ENCODE measurements around the gene EML6. TPM values are rescaled to one million over a fixed set of nuclear protein-coding genes. Genes with fewer than 3 reads are reported as not detected.

Gene EML6
- total RNA-seq, 3 donors from 2014 or later (not counting 1 experiment from before 2014, with no cell fraction given) = 1.7 to 3.2 (median 2.4) TPM

GRCh38 chr2:54957321-54957999 is 234.0 kb downstream of the EML6 start:
- no peaks in the 10 kb centered on the region for H3K36me3 ChIP-seq (ENCODE audit: control insufficient read depth, insufficient read depth, low read length)
- intact Hi-C loops (cut with micrococcal nuclease) = no loop called here
- no peak for DNase-seq
- no peaks in the 10 kb centered on the region for H3K9me3 ChIP-seq (ENCODE audit: control insufficient read depth, insufficient read depth, low read length)
- Mint-ChIP-seq H3K9me3 (no peaks in the 10 kb centered on the region), H3K4me1 (peaks cover 29 to 36% of the 10 kb centered on the region in 2 donors), H3K27me3 (ENCODE audit: low read depth in 2 of 2) (no peaks in the 10 kb centered on the region), H3K27ac (no peak overlapping the region), H3K4me3 (no peak overlapping the region), H3K36me3 (no peaks in the 10 kb centered on the region)
- H3K4me1 ChIP-seq (ENCODE audit: control insufficient read depth, insufficient read depth, low read length) = peaks cover 8% of the 10 kb centered on the region
- ATAC-seq = no peak
- no peak overlapping the region for H3K27ac ChIP-seq (ENCODE audit: low read length)
- H3K4me3 ChIP-seq (ENCODE audit: low read length) = no peak overlapping the region
- no peak for TF ChIP-seq CTCF (IDR thresholded peaks at IDR 0.05)
- H3K27me3 ChIP-seq (ENCODE audit: control insufficient read depth, insufficient read depth, low read length) = no peaks in the 10 kb centered on the region
- WGBS (ENCODE audit: insufficient coverage) = 95% methylated on average over 17 of the region's 18 CpGs

- Histone ChIP-seq H3K36me3 (ENCODE audit: control insufficient read depth, insufficient read depth, low read length) (no peaks in the 10 kb centered on the region), H3K27me3 (ENCODE audit: control insufficient read depth, insufficient read depth, low read length) (no peaks in the 10 kb centered on the region), H3K9me3 (ENCODE audit: control insufficient read depth, insufficient read depth, low read length) (no peaks in the 10 kb centered on the region), H3K27ac (ENCODE audit: low read length) (no peak overlapping the region), H3K4me3 (ENCODE audit: low read length) (no peak overlapping the region), H3K4me1 (ENCODE audit: control insufficient read depth, insufficient read depth, low read length) (peaks cover 8% of the 10 kb centered on the region)
- WGBS (ENCODE audit: insufficient coverage) = 77% methylated on average over 14 of the region's 14 CpGs
- intact Hi-C loops (cut with micrococcal nuclease) = no loop called here
- no peak overlapping the region for H3K27ac Mint-ChIP-seq
- H3K36me3 Mint-ChIP-seq = no peaks in the 10 kb centered on the region
- no peak for TF ChIP-seq CTCF (IDR thresholded peaks at IDR 0.05)
- H3K4me3 Mint-ChIP-seq = no peak overlapping the region
- H3K9me3 Mint-ChIP-seq = no peaks in the 10 kb centered on the region
- ATAC-seq = no peak
- no peaks in the 10 kb centered on the region for H3K27me3 Mint-ChIP-seq (ENCODE audit: low read depth in 2 of 2)
- peaks cover 24 to 30% of the 10 kb centered on the region in 2 donors for H3K4me1 Mint-ChIP-seq
- DNase-seq = no peak
Measured at GRCh38 chr2:54958717-54959371, 235.4 kb downstream of the EML6 start.

- H3K4me3 Mint-ChIP-seq = no peak overlapping the region
- no peak overlapping the region for H3K27ac Mint-ChIP-seq
- H3K27me3 ChIP-seq (ENCODE audit: control insufficient read depth, insufficient read depth, low read length) = no peaks in the 10 kb centered on the region
- intact Hi-C loops (cut with micrococcal nuclease) = no loop called here
- no peak overlapping the region for H3K4me3 ChIP-seq (ENCODE audit: low read length)
- no peak overlapping the region for H3K27ac ChIP-seq (ENCODE audit: low read length)
- no peak for DNase-seq
- WGBS (ENCODE audit: insufficient coverage) = 90% methylated on average over 7 of the region's 7 CpGs
- no peaks in the 10 kb centered on the region for H3K36me3 ChIP-seq (ENCODE audit: control insufficient read depth, insufficient read depth, low read length)
- H3K9me3 ChIP-seq (ENCODE audit: control insufficient read depth, insufficient read depth, low read length) = no peaks in the 10 kb centered on the region
- peaks cover 25 to 32% of the 10 kb centered on the region in 2 donors for H3K4me1 Mint-ChIP-seq
- no peak for ATAC-seq
- H3K4me1 ChIP-seq (ENCODE audit: control insufficient read depth, insufficient read depth, low read length) = peaks cover 11% of the 10 kb centered on the region
- no peaks in the 10 kb centered on the region for H3K36me3 Mint-ChIP-seq
- H3K27me3 Mint-ChIP-seq (ENCODE audit: low read depth in 2 of 2) = no peaks in the 10 kb centered on the region
- no peaks in the 10 kb centered on the region for H3K9me3 Mint-ChIP-seq
- no peak for TF ChIP-seq CTCF (IDR thresholded peaks at IDR 0.05)
Measured at GRCh38 chr2:54960164-54960563, 236.7 kb downstream of the EML6 start.
